GM12872 (cell line): ENCODE measurements around the gene ARHGAP9.

Experiments
- CTCF ChIP-seq: IDR thresholded peaks from 3 replicates; pipeline ENCODE4 v1.5.1; 2011; ENCODE audit warnings: low read depth, mild to moderate bottlenecking, low read length, moderate library complexity; ENCODE audit not compliant: insufficient read depth

Gene ARHGAP9

GRCh38 chr12:57441846-57442427 is 37.7 kb downstream of the ARHGAP9 start:
- TF ChIP-seq CTCF, result no peak

GRCh38 chr12:57439762-57440266 is 39.9 kb downstream of the ARHGAP9 start:
- no peak for TF ChIP-seq CTCF

GRCh38 chr12:57438400-57438799 is 41.3 kb downstream of the ARHGAP9 start:
- no peak for TF ChIP-seq CTCF

GRCh38 chr12:57435293-57435692 is 44.4 kb downstream of the ARHGAP9 start:
- no peak for TF ChIP-seq CTCF

GRCh38 chr12:57434517-57435223 is 45.0 kb downstream of the ARHGAP9 start, which contains the start of gene INHBC:
INHBC (plus strand) TSS chr12:57434784; CDS start chr12:57434887, 103 bp downstream.
- TF ChIP-seq CTCF, result no peak

- no peak for TF ChIP-seq CTCF
Observed at GRCh38 chr12:57433370-57433769, 46.3 kb downstream of the ARHGAP9 start.

- no peak for TF ChIP-seq CTCF
Observed at GRCh38 chr12:57431654-57432188, 47.9 kb downstream of the ARHGAP9 start.
